ENCODE data around the gene ATP2C2. TPM values are rescaled to one million over a fixed set of nuclear protein-coding genes. Genes with fewer than 3 reads are reported as not detected.
"Not testable (repeated sequence)": the region's sequence is repeated elsewhere in the genome, so short reads cannot be mapped to it uniquely, and the experiment has no call there.

Gene ATP2C2
- total and polyA plus RNA-seq, 7 donors: 0.03 to 0.06 TPM; not detected in 5

DNA sequence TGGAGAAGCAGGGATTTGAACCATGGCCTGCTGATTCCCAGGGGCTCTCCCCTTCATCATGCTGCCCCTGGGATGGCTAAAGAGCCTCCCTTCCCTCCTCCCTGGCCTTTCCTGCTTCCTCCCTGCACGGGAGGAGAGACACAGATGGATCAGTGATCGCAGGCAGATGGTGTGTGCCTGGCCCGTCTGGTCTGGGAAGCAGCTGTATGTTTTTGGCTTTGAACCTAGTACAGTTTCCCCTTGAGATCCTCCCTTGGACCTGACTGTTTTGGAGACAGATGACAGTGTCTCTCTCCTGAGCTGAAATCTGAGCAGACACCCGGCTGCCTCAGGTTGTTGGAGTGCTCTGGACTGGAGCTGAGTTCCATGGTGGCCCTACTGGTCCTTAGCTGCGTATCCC, 29.0 kb upstream of the ATP2C2 start:
- H3K4me1 ChIP-seq: no peaks in the 10 kb centered on the region
- 10 to 11% (median 11%) methylated on average over 4 to 5 of the region's 5 CpGs for WGBS, 3 donors
- no peak overlapping the region for H3K27ac ChIP-seq
- no peak overlapping the region for H3K4me3 ChIP-seq
- TF ChIP-seq, protein P1, sequence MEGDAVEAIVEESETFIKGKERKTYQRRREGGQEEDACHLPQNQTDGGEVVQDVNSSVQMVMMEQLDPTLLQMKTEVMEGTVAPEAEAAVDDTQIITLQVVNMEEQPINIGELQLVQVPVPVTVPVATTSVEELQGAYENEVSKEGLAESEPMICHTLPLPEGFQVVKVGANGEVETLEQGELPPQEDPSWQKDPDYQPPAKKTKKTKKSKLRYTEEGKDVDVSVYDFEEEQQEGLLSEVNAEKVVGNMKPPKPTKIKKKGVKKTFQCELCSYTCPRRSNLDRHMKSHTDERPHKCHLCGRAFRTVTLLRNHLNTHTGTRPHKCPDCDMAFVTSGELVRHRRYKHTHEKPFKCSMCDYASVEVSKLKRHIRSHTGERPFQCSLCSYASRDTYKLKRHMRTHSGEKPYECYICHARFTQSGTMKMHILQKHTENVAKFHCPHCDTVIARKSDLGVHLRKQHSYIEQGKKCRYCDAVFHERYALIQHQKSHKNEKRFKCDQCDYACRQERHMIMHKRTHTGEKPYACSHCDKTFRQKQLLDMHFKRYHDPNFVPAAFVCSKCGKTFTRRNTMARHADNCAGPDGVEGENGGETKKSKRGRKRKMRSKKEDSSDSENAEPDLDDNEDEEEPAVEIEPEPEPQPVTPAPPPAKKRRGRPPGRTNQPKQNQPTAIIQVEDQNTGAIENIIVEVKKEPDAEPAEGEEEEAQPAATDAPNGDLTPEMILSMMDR (IDR thresholded peaks at IDR 0.05): no peak
- H3K36me3 ChIP-seq (ENCODE audit: insufficient read depth in 1 of 2, low read depth in 1 of 2): no peaks in the 10 kb centered on the region
- H3K9me3 ChIP-seq: peaks cover 2% of the 10 kb centered on the region
- H3K27me3 ChIP-seq (ENCODE audit: insufficient read depth in 3 of 3, low read length in 2 of 3): peaks cover 0 to 2% (median 0%) of the 10 kb centered on the region in 3 donors
- DNase-seq: peak in 1 of 2 donors; percentile 26
- no peak for ATAC-seq
- intact Hi-C loops (cut with DNase I): no loop called here

DNA sequence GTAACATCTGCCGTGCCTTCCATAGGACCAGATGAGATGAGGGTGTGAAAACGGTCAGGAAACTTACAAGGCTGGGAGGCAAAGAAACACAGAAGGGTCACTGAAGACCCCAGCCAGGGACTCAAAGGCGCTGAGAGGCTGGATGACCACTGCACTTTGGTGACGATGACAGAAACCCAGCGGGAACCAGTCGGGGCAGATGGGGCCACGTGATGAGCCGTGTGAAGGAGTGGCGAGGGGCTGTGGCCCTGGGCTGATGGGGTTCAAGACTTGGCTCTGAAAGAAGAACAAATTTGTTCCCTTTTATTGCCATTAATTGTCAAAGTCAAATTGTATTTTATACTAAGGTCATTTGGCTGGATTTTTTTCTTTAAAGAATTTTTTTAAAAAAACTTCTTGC, 28.6 kb upstream of the ATP2C2 start:
- H3K27me3 ChIP-seq (ENCODE audit: insufficient read depth in 3 of 3, low read length in 2 of 3): peaks cover 0 to 2% (median 0%) of the 10 kb centered on the region in 3 donors
- 44 to 54% (median 46%) methylated on average over 9 of the region's 9 CpGs for WGBS, 3 donors
- no peak for ATAC-seq
- no peak overlapping the region for H3K4me3 ChIP-seq
- TF ChIP-seq, protein P1 (IDR thresholded peaks at IDR 0.05): no peak
- H3K27ac ChIP-seq: no peak overlapping the region
- H3K4me1 ChIP-seq: no peaks in the 10 kb centered on the region
- intact Hi-C loops (cut with DNase I): no loop called here
- no peaks in the 10 kb centered on the region for H3K36me3 ChIP-seq (ENCODE audit: insufficient read depth in 1 of 2, low read depth in 1 of 2)
- DNase-seq: no peak
- peaks cover 2% of the 10 kb centered on the region for H3K9me3 ChIP-seq

GRCh38 chr16:84340325-84341040, 27.9 kb upstream of the ATP2C2 start:
- H3K9me3 ChIP-seq: peaks cover 2% of the 10 kb centered on the region
- H3K4me1 ChIP-seq: no peaks in the 10 kb centered on the region
- WGBS, 3 donors: 67 to 78% (median 67%) methylated on average over 18 of the region's 18 CpGs
- no peak overlapping the region for H3K27ac ChIP-seq
- peak in 1 of 2 donors; percentile 37 for DNase-seq
- ATAC-seq: no peak
- peaks cover 0 to 2% (median 0%) of the 10 kb centered on the region in 3 donors for H3K27me3 ChIP-seq (ENCODE audit: insufficient read depth in 3 of 3, low read length in 2 of 3)
- H3K36me3 ChIP-seq (ENCODE audit: insufficient read depth in 1 of 2, low read depth in 1 of 2): no peaks in the 10 kb centered on the region
- H3K4me3 ChIP-seq: no peak overlapping the region
- intact Hi-C loops (cut with DNase I): no loop called here
- TF ChIP-seq, protein P1 (IDR thresholded peaks at IDR 0.05): no peak

GRCh38 chr16:84341528-84342295, 26.6 kb upstream of the ATP2C2 start:
- intact Hi-C loops (cut with DNase I): no loop called here
- TF ChIP-seq, protein P1 (IDR thresholded peaks at IDR 0.05): no peak
- Histone ChIP-seq H3K9me3 (peaks cover 2% of the 10 kb centered on the region), H3K4me3 (no peak overlapping the region), H3K27me3 (ENCODE audit: insufficient read depth in 3 of 3, low read length in 2 of 3) (peaks cover 0 to 2% (median 0%) of the 10 kb centered on the region in 3 donors), H3K4me1 (no peaks in the 10 kb centered on the region), H3K27ac (no peak overlapping the region), H3K36me3 (ENCODE audit: insufficient read depth in 1 of 2, low read depth in 1 of 2) (no peaks in the 10 kb centered on the region)
- WGBS, 3 donors: 74 to 79% (median 79%) methylated on average over 24 of the region's 24 CpGs
- no peak for ATAC-seq
- DNase-seq: peak in 1 of 2 donors; percentile 32

DNA sequence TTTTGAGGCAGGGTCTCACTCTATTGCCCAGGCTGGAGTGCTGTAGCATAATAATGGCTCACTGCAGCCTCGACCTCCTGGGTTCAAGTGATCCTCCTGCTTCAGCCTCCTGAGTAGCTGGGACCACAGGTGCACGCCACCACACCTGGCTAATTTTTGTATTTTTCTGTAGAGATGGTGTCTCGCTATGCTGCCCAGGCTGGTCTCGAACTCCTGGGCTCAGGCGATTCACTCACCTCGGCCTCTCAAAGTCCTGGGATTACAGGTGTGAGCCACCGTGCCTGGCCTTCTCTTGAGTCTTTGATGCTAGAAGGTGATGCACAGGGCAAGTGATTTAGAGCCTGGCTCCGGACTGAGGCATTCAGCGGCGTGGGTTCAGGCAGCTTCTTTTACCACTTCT, 24.5 kb upstream of the ATP2C2 start:
- WGBS, 3 donors: 91 to 94% (median 91%) methylated on average over 10 of the region's 10 CpGs
- intact Hi-C loops (cut with DNase I): not testable (repeated sequence)

More for the DNA sequence above, 24.5 kb upstream of the ATP2C2 start:
- ATAC-seq; H3K27ac ChIP-seq; DNase-seq; H3K27me3 ChIP-seq (ENCODE audit: insufficient read depth in 3 of 3, low read length in 2 of 3); H3K36me3 ChIP-seq (ENCODE audit: insufficient read depth in 1 of 2, low read depth in 1 of 2); H3K9me3 ChIP-seq; H3K4me1 ChIP-seq; H3K4me3 ChIP-seq: not testable (repeated sequence)

Data from psoas muscle (tissue), 8 donors.